GM21786 (cell line): ENCODE measurements around the gene RNF114.
"Not testable (repeated sequence)": the region's sequence is repeated elsewhere in the genome, so short reads cannot be mapped to it uniquely, and the experiment has no call there.

Experiments
- ATAC-seq: cut with Tn5 transposase; IDR thresholded peaks from one replicate; pipeline ENCODE4 v1.9.1; 2021; ENCODE audit not compliant: unreplicated experiment

Gene RNF114, protein sequence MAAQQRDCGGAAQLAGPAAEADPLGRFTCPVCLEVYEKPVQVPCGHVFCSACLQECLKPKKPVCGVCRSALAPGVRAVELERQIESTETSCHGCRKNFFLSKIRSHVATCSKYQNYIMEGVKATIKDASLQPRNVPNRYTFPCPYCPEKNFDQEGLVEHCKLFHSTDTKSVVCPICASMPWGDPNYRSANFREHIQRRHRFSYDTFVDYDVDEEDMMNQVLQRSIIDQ

DNA sequence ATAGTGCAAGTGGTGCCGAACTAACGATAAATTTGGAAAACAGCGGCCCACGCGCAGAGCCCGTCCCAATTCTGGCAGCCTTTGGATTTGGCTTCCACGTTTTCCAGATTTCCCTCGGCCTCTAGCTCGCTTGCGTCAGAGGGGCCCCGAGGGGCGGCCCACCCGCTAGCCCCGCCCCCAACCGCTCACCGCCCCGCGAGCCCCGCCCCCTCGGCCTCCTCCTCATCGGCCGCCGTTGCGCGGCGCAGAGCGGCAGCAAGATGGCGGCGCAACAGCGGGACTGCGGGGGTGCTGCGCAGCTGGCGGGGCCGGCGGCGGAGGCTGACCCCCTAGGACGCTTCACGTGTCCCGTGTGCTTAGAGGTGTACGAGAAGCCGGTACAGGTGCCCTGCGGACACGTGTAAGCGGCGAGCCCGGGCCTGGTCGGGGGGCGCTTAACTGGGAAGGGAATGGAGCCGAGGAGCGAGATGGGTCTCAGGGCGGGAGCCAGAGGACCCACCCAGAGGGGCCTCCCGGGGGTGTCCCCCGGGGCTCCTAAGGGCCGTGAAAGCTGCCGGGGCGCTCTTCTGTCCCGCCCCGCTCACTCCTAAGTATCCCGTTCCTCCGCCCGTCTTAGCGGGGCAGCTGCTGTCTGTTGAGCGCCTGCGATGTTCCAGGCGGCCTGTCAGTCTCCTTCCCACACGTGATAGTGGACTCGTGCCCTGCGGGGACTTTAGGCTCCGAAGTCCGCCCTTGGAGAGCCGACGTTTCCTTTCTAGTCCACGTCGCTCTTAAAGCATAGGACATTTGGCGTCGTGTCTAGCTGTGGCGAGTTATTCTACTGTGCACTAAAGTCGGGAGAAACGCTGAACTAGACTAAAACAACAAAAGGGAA is at the start of gene RNF114:
RNF114 (plus strand) TSS at position 245 of the 874 bp plus-strand sequence; CDS start at position 261, 16 bp downstream.
- peak; percentile 63 for ATAC-seq

DNA sequence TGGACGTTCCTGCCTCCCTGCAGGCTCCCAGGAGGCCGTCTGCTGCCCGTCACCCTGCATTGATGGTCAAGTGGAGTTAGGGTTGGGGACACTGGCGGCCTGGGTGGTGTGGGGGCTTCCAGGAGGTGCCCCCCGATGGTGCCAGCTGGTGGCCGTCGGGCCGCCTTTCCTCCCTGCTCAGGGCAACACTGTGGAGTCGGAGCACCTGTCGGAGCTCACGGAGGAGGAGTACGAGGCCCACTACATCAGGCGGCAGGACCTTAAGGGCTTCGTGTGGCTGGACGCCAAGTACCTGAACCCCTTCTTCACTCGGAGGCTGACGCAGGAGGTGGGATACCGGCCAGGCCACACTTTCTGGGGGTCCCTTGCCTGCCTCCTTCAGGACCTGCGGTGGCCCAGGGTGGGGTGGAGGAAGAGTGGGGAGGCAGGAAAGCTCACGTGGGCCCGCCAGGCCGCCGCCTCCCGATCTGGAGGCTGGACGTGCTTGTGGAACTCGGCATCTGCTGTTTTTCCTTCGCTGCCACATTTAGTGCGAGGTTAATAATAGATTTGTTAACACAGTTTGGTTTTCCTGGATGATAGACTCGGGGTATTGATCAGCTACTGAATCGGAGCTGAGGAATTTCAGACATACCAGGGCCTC is 49.5 kb upstream of the RNF114 start:
- ATAC-seq = no peak

DNA sequence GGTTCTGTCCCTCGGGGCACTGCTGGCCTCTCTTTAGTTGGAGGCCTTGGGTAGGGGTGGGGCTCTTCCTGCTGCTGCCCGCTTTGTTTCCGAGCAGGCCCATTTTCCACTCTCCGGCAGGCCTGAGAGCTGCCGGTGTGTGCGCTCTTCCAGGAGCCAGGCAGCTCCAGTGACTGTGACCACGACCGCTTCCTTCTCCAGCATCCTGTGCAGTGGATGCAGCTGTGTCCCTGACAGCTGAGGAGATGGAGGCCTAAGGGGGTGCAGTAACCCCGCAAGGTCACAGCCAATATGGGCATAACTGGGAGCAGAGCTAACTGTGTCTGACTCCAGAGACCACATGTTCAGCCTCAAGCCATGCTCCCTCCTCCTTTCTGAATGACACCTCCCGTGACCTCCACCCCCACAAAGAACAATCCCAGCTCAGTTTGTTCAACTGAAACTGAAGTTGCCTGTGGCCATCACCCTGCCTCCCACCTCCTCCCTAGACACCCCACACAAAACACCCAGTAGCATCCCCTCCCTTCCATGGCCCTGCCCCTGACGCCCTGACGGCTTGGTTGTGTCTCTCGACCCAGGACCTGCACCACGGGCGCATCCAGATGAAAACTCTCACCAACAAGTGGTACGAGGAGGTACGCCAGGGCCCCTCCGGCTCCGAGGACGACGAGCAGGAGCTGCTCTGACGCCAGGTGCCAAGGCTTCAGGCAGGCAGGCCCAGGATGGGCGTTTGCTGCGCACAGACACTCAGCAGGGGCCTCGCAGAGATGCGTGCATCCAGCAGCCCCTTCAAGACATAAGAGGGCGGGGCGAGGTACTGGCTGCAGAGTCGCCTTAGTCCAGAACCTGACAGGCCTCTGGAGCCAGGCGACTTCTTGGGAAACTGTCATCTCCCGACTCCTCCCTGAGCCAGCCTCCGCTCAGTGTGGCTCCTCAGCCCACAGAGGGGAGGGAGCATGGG is 48.7 kb upstream of the RNF114 start:
- ATAC-seq = no peak

DNA sequence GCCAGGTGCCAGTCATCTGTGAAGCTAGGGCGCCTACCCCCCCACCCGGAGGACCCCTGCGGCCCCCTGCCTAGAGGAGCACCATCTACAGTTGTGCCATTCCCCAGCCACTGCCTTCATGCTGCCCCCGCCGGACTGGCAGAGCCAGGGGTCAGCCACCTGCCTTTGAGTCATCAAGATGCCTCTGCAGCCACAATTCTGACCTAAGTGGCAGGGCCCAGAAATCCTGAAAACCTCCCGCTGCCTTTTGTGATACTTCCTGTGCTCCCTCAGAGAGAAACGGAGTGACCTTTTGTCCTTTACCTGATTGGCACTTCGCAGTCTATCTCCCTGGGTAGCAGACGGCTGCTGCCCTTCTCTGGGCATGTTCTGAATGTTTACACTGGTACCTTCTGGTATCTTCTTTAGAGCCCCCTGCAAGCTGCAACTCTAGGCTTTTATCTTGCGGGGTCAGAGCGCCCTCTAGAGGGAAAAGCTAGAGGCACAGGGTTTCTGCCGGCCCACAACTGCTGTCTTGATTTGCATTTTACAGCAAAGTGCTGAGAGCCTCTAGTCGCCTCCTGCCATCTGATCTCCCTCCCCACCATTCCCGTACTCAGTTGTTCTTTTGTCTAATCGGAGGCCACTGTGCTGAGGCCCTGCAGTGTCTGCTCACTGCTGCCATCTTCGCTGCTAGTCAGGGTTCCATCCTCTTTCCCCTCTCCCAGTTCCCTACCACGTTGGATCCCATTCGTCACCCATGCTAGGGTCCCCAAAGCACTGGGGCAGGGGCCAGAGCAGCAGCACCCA is 47.8 kb upstream of the RNF114 start:
- ATAC-seq = no peak

DNA sequence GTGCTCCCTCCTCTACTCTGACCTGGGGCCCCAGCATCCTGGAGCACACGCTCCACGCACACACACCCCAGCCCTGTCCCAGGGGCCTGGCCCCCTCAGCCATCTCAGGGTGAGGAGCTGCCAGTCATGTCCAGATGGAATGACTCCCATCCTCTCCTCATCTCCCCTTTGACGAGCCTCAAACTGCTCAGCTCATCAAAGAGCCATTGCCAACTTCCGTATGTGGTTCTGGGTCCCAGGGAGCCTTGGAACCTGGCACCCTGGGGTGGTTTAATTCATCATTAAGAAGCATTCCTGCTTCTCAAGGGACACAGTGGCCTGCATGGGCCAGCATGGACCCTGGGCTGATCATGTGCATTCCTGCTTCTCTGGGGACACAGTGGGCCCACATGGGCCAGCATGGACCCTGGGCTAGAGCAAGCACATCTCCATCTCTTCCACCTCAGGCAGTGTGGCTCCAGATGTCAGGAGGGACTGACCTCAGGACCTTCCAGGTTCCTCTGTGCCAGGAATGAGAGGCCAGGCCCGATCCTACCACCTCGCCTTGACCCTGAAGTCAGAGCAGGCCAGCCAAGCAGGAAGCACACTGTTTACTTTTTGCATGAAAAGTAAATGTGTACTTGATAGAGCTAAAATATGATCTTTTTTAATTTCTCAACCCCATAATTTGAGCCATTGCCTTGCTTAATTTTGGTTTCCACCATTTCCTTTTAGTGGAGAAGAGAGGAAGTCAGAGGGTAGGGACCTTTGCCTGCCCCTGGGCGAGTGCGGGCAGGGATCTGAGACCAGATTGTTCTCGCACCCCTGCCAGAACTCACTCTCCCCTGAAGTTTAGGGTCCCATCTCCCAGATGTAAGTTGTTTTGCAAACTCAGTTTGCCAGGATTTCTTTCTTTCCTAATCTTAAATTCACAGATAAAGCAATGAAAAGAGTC is 46.9 kb upstream of the RNF114 start:
- no peak for ATAC-seq

DNA sequence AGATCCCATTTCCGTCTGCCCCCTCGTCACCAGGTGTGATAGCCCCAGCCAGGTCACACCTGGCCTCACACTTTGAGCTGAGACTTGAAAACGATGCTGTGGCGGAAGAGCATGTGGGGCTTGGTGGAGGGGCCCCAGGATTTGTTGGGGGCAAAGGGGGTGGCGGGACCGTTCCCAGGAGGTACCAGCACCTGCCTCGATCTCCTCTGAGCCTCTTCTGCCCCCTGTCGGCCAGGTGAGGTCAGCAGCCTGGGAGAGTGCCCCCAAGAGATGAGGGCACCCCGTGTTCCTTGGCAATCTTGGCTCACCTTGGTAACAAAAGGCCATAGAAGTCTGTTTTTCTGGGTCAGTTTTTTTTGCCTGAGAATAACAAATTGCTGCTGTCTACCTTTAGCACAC is 46.3 kb upstream of the RNF114 start:
- no peak for ATAC-seq

DNA sequence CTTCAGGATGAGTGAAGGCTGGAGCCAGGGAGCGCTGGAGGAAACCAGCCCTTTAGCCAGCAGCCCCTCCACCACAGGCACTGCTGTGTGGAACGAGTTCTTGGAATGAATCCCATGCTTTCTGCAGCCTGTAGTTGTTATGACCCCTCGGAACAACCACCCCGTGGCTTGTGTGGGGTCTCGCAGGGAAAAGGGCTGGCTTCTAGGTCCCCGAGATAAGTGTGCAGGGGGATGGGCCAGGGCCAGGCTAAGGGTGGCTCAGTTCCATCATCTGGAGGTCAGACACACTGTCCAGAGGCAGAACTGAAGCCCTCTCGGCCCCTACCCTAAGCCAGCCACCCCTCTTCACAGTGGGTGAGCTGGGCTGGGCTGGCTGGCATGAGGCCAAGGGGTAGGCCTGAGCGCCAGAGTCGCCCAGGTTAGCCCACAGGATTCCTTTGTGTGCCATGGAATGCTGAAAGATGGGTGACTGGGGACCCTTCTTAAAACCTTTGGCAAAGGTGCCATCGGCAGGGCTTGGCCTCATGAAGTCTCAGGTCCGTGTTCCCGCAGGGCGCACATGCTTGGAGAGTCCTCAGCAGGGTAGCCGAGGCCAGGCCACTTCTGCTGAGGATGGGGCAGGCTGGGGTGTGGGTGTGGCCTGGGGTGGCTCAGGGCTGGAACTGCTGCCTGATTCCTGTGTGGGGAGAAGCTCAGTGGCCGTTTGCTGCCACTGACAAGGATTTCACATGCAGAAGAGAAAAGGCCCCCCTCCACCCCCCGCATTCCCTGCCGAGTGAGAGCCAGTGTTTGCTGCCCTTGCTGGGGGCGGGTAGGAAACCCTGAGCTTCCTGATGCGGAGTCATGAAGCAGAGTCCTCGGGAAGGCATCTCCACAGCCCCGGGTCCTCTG is 45.5 kb upstream of the RNF114 start:
- ATAC-seq = no peak

DNA sequence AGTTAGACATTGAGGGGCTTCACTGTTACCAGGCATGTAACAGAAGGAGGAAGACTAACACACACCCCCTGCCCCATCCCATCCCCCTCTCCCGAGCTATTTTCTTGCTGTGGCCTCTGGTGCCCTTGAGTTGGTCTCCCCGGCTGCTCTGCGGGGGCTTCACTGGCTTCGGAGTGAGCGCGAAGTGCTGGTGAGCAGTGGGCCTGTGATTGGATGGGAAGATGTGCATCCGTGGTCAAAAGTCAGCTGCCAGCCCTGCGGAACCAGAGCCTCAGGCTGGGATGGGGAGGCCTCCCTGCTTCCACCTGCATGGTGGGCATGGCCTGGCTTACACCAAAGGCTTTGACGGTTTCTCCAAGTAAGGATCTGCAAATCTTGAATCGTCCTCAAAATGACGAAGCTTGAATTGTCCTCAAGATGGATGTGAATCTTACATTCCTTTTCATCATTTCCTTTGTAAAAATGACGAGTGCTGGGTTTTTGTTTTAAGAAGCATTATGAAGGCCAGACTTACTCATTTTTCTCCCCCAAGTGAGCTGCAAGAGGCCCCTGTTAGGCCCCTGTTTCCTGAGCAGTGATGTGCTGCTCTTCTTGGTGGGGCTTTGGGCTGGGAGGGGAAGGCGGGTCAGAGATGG is 44.6 kb upstream of the RNF114 start:
- no peak for ATAC-seq

DNA sequence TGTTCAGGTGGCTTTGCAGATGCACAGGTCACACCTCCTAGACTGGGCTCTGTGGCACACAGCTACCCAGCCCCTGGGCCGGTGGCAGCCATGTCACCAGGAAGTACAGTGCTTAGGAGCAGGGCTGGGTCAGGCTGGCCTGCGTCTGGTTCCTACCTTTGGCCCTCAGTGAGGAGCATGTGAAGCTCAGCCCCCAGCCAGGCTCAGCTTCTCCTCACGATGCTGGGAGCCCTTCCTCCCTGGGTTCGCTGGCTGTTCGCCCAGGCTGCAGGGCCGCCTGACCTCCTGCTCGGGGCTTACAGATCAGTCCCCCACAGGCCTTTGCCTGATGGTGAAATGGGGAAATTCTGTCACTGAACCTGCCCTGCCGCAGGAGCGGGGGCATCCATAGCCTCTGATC is 43.9 kb upstream of the RNF114 start:
- ATAC-seq = no peak

DNA sequence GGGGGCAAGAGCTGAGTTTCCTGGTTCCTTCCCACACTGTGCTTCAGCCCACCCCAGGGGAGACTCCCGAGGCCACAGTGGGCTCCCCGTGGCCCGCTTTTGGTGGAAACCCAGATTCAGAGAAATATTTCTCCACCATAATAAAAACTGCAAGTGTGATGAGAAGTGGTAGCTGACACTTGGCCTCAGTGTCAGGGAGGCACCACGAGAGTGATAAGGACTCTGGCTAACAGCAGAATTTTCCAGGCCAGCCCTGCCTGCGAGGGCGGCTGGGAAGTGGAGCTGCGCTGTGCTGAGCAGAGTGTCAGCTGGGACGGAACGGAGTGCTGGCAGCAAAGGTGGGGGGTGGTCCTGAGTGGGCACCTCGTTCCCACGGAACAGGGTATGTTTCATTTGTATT is 43.4 kb upstream of the RNF114 start:
- ATAC-seq = no peak

DNA sequence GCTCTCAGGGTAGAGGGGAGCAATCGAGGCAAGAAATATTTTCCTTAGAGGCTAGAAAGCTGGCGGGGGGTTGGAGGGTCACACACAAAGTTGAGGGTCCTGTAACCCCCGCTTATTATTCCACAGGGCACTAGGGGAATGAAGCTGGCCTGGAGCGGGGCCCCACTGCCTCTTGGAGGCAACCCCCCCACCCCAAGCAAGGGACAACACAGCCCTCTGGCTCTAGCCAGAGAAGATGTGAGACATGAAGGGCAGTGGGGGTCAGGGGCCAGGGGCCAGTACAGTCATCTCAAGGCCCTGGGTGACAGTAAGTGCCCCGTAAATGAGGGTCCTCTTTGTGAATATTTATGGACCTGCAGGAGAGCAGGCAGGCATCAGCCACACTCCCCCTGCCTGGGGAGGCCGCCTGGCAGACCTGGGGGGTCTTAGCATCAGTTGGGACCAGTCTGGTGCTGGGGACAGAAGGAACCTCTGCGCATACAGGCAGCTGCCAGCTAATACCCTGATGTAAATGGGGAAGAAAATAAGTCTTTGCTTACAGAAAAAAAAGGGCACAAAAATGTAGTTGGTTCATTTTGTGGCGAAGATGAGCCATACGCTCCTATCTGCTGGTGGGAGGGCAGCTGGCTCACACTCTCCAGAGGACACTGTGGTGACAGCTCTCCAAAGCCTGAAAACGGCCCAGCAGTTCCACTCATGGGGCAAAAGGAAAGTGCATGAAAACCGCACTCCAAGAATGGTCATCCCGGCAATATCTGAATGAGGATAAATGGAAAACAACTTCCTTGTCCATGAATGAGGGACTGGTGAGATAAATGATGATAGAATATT is 42.7 kb upstream of the RNF114 start:
- ATAC-seq = no peak

DNA sequence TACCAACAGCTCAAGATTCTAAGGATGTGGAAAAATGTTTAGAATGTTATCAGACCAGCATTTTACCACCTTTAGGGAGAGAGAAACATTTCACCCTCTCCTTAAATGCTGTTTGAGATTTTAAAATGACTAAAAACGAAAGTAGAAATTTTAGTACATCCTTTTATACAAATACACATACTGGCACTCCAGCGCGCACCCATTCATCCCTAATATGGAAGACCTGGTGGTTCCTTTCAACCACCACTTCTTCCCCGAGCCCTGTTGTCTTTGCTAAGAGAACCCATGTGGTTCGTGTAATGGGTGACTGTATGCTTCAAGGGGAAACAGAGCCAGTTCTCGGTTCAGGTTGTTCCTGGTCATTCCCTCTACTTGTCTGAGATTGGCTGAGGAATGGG is 42.1 kb upstream of the RNF114 start:
- no peak for ATAC-seq

DNA sequence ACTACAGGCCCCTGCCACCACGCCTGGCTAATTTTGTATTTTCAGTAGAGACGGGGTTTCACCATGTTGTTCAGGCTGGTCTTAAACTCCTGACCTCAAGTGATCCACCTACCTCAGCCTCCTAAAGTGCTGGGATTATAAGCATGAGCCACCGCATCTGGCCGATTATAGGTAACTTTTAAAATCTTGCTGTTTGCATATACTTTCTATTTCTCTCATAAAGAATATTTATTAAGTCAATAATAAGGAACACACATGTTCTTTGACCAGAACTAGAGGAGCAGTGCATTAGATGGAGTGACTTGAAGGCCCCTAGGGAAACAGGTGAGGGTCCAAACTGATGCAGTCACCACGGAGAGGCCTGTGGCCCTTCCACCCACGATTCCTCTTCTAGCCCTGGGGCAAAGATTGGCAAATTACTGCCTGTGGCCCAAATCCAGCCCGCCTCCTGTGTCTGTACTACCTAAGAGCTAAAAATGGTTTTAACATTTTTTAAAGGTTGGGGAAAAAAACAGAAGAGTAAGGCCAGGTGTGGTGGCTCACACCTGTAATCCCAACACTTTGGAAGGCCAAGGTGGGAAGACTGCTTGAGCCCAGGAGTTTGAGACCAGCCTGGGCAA is 40.6 kb upstream of the RNF114 start:
- not testable (repeated sequence) for ATAC-seq

DNA sequence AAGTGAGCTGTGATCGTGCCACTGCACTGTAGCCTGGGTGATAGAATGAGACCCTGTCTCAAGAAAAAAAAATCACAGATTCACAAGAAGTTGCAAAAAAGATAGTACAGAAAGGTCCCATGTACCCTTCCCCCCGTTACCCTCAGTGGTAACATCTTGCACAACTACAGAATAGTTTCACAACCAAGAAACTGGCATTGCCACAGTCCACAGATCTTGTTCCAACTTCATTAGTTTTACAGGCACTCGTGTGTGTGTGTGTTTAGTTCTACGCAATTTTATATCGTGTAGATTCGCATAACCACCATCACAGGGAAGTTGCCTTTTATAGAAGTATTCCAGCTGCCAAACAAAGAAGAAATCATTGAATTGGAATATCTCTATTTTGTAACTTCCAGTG is 40.0 kb upstream of the RNF114 start:
- ATAC-seq = no peak

DNA sequence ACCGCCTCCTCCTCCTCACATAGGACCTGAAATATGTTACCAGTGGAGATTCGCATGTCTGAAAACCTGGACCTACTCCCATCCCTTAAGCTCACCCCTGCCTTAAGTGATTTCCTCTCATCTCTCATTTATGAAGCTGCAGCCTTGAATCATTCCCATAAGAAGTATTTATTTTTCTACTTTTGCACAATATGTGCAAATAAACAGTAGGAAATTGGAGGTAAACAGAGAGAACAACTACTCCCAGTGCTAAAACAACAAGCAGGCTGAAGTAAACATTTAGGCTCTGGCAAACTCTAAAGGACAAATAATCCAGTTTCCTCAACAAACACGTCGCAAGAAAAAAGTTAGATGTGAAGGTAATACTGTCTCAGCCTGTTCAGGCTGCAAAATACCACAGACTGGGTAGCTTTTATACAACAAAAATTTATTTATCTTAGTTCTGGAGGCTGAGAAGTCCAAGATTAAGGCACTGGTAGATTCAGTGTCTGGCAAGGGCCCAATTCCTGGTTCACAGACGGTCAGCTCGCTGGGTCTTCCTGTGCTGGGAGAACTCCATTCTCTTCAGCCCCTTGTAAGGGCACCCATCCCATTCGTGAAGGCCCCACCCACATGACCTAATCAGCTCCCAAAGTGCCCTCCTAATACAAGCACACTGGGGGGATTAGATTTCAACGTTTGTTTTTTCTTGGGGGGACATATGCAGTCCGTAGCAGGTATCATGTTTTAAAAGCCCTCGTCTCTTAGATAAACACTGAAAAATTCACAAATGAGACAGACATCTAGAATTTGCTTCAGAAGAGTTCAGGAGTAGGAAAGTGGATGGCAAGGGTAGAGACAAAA is 36.4 kb upstream of the RNF114 start:
- ATAC-seq = no peak
